HEK293T (cell line): Measurements from ENCODE around the gene S1PR2.
"Not testable (repeated sequence)": the region's sequence is repeated elsewhere in the genome, so short reads cannot be mapped to it uniquely, and the experiment has no call there.

Experiments used
- CTCF ChIA-PET: fragments of 350-600 bp; formaldehyde crosslinking; extraction: SDS; loops from one replicate; lab custom pipeline; 2021; ENCODE audit warnings: antibody characterized with exemption, inconsistent platforms; lab: Yijun Ruan, JAX
- POLR2A ChIA-PET: fragments of 350-600 bp; formaldehyde crosslinking; extraction: SDS; loops from one replicate; lab custom pipeline; 2020; ENCODE audit warnings: antibody characterized with exemption, inconsistent platforms; lab: Yijun Ruan, JAX
- DNase-seq: peaks from one replicate; pipeline ENCODE4 v3.0.0; 2012; ENCODE audit warnings: mixed read lengths; ENCODE audit errors: extremely low spot score
- ARNT ChIP-seq: fragments of 450-650 bp; IDR thresholded peaks from 2 replicates; pipeline ENCODE4 v1.6.1; 2017; ENCODE audit warnings: mild to moderate bottlenecking
- BHLHE40 ChIP-seq: fragments of 450-650 bp; IDR thresholded peaks from 2 replicates; pipeline ENCODE4 v1.6.1; 2016; ENCODE audit warnings: mild to moderate bottlenecking, moderate library complexity, borderline replicate concordance
- CTBP1 ChIP-seq: fragments of 450-650 bp; IDR thresholded peaks from 2 replicates; pipeline ENCODE4 v1.6.1; 2016; ENCODE audit warnings: borderline replicate concordance
- ELF4 ChIP-seq: fragments of 450-650 bp; IDR thresholded peaks from 2 replicates; pipeline ENCODE4 v1.6.1; 2017; ENCODE audit warnings: antibody characterized with exemption
- FOXA1 ChIP-seq: fragments of 450-650 bp; IDR thresholded peaks from 2 replicates; pipeline ENCODE4 v1.6.1; 2016; ENCODE audit warnings: mild to moderate bottlenecking
- FOXK2 ChIP-seq: fragments of 450-650 bp; IDR thresholded peaks from 2 replicates; pipeline ENCODE4 v1.6.1; 2016; ENCODE audit warnings: mild to moderate bottlenecking
- FOXM1 ChIP-seq: fragments of 450-650 bp; IDR thresholded peaks from 2 replicates; pipeline ENCODE4 v1.6.1; 2017; ENCODE audit warnings: mild to moderate bottlenecking, borderline replicate concordance
- HDGF ChIP-seq: fragments of 450-650 bp; IDR thresholded peaks from 2 replicates; pipeline ENCODE4 v1.6.1; 2017; ENCODE audit warnings: antibody characterized with exemption, borderline replicate concordance
- L3MBTL2 ChIP-seq: fragments of 450-650 bp; conservative IDR thresholded peaks from 2 replicates; pipeline ENCODE4 v1.6.1; 2016; ENCODE audit warnings: mild to moderate bottlenecking
- LEF1 ChIP-seq: fragments of 450-650 bp; IDR thresholded peaks from 2 replicates; pipeline ENCODE4 v1.6.1; 2017; ENCODE audit warnings: mild to moderate bottlenecking, borderline replicate concordance
- NFRKB ChIP-seq: fragments of 450-650 bp; IDR thresholded peaks from 2 replicates; pipeline ENCODE4 v1.6.1; 2016; ENCODE audit warnings: mild to moderate bottlenecking, moderate library complexity
- PKNOX1 ChIP-seq: fragments of 450-650 bp; IDR thresholded peaks from 2 replicates; pipeline ENCODE4 v1.6.1; 2016
- SP1 ChIP-seq: fragments of 450-650 bp; IDR thresholded peaks from 2 replicates; pipeline ENCODE4 v1.6.1; 2017
- TARDBP ChIP-seq: fragments of 450-650 bp; IDR thresholded peaks from 2 replicates; pipeline ENCODE4 v1.6.1; 2016
- ZNF384 ChIP-seq: fragments of 450-650 bp; IDR thresholded peaks from 2 replicates; pipeline ENCODE4 v1.6.1; 2016

S1PR2 gene

GRCh38 chr19:10209315-10209714, 21.8 kb downstream of the S1PR2 start:
- no peak for TF ChIP-seq FOXA1
- no peak for TF ChIP-seq NFRKB
- TF ChIP-seq TARDBP, result no peak
- TF ChIP-seq PKNOX1, result no peak
- no peak for TF ChIP-seq FOXM1
- TF ChIP-seq L3MBTL2, result no peak
- no peak for TF ChIP-seq CTBP1
- no peak for TF ChIP-seq FOXK2
- TF ChIP-seq ELF4, result no peak
- no peak for TF ChIP-seq HDGF
- no peak for TF ChIP-seq SP1
- TF ChIP-seq LEF1, result no peak
- TF ChIP-seq ARNT, result no peak
- POLR2A ChIA-PET, result interaction anchor here (4.8 kb wide), 1 partner anchor 15 kb away, joined by 27 read pairs; the partner anchor contains the start of gene DNMT1
- CTCF ChIA-PET, result no interaction called here
- no peak for DNase-seq

GRCh38 chr19:10207026-10207425, 24.1 kb downstream of the S1PR2 start:
- ChIA-PET POLR2A (interaction anchor here (4.8 kb wide), 1 partner anchor 12 kb away, joined by 27 read pairs; the partner anchor contains the start of gene DNMT1), CTCF (no interaction called here)

GRCh38 chr19:10206226-10206885, 24.8 kb downstream of the S1PR2 start:
- POLR2A ChIA-PET, result interaction anchor here (4.8 kb wide), 1 partner anchor 12 kb away, joined by 27 read pairs; the partner anchor contains the start of gene DNMT1
- CTCF ChIA-PET, result no interaction called here
- DNase-seq, result no peak
- TF ChIP-seq ZNF384 (no peak), SP1 (no peak), PKNOX1 (no peak), ELF4 (no peak), L3MBTL2 (no peak)

More at GRCh38 chr19:10207026-10207425, 24.1 kb downstream of the S1PR2 start:
- no peak for TF ChIP-seq FOXA1
- no peak for TF ChIP-seq PKNOX1
- TF ChIP-seq L3MBTL2, result no peak
- no peak for TF ChIP-seq NFRKB
- no peak for TF ChIP-seq CTBP1
- TF ChIP-seq TARDBP, result no peak
- no peak for TF ChIP-seq BHLHE40
- no peak for TF ChIP-seq ELF4
- TF ChIP-seq LEF1, result no peak
- no peak for TF ChIP-seq FOXK2
- DNase-seq, result no peak

- CTCF ChIA-PET, result no interaction called here
- DNase-seq, result no peak
- TF ChIP-seq FOXA1, result no peak
- TF ChIP-seq SP1, result no peak
- no peak for TF ChIP-seq LEF1
- no peak for TF ChIP-seq ELF4
- POLR2A ChIA-PET, result interaction anchor here (4.8 kb wide), 1 partner anchor 11 kb away, joined by 27 read pairs; the partner anchor contains the start of gene DNMT1
Measured at GRCh38 chr19:10205636-10206035, 25.5 kb downstream of the S1PR2 start.

GRCh38 chr19:10203686-10204085, 27.4 kb downstream of the S1PR2 start:
- CTCF ChIA-PET, result interaction anchor here (1.1 kb wide), 1 partner anchor 46 kb away, joined by 3 read pairs; no protein-coding TSS in a partner anchor
- POLR2A ChIA-PET, result interaction anchor here (1.1 to 1.4 kb wide), 2 partner anchors 9 kb away, joined by 4 to 5 read pairs; partner anchors contain the start of gene DNMT1

GRCh38 chr19:10201176-10201575, 30.0 kb downstream of the S1PR2 start:
- POLR2A ChIA-PET, result interaction anchor here (0.7 kb wide), 1 partner anchor 10 kb away, joined by 3 read pairs; no protein-coding TSS in a partner anchor
- DNase-seq, result no peak
- CTCF ChIA-PET, result no interaction called here
- no peak for TF ChIP-seq L3MBTL2

More at GRCh38 chr19:10203686-10204085, 27.4 kb downstream of the S1PR2 start:
- no peak for DNase-seq
- TF ChIP-seq TARDBP, result no peak

GRCh38 chr19:10200101-10200500, 31.0 kb downstream of the S1PR2 start:
- TF ChIP-seq L3MBTL2, result peak; percentile 42; the same call in 1 of the 2 replicates
- CTCF ChIA-PET, result interaction anchor here (0.6 kb wide), 1 partner anchor 920 kb away, joined by 3 read pairs; no protein-coding TSS in a partner anchor
- POLR2A ChIA-PET, DNase-seq: not testable (repeated sequence)
